GM12878 (cell line): ENCODE data around the gene BRD1. TPM values are rescaled to one million over a fixed set of nuclear protein-coding genes. Genes with fewer than 3 reads are reported as not detected.

Source experiments
- ATAC-seq: fragments of 200-7000 bp; cut with Tn5 transposase; 3 replicates; pipeline ENCODE4 v1.9.1; 2020; ENCODE audit warnings: mild to moderate bottlenecking, moderate library complexity
- BruUV-seq: library from RNA; stranded (reverse); fragments of 400-500 nt; replicated peaks from 2 replicates; lab custom pipeline; 2021; lab: Mats Ljungman, UMichigan
- CTCF ChIA-PET: fragments of 300-600 bp; sonication (Branson Sonifier 250); formaldehyde crosslinking; extraction: SDS; loops from one replicate; lab custom pipeline; 2021; ENCODE audit warnings: inconsistent platforms; lab: Yijun Ruan, JAX
- POLR2A ChIA-PET: fragments of 350-600 bp; formaldehyde crosslinking; extraction: SDS; loops from one replicate; lab custom pipeline; 2021; ENCODE audit warnings: inconsistent platforms; lab: Charles Lee
- RAD21 ChIA-PET: fragments of 300-600 bp; sonication (Branson Sonifier 250); formaldehyde crosslinking; loops from one replicate; lab custom pipeline; 2023; ENCODE audit warnings: antibody characterized with exemption; ENCODE audit not compliant: unreplicated experiment; lab: Charles Lee
- SMC1A ChIA-PET: fragments of 300-600 bp; sonication (Branson Sonifier 250); formaldehyde crosslinking; loops from one replicate; lab custom pipeline; 2023; ENCODE audit not compliant: unreplicated experiment, uncharacterized antibody; lab: Charles Lee
- DNase-seq: peaks from one replicate; pipeline ENCODE4 v3.0.0-alpha.2; 2011; ENCODE audit warnings: low read depth, low spot score
- FAIRE-seq: peaks from 3 replicates; lab custom pipeline; 2011; peaks lifted over from hg19 to GRCh38; lab: Jason Lieb, UNC
- H2AFZ ChIP-seq: 2 replicates; pipeline ENCODE4 v1.6.0; 2011; ENCODE audit warnings: low read depth, low read length, control low read depth; ENCODE audit not compliant: control insufficient read depth
- H3K27ac ChIP-seq: 2 replicates; pipeline ENCODE4 v1.5.1; 2011; ENCODE audit warnings: control low read depth; ENCODE audit not compliant: control insufficient read depth, insufficient read depth
- H3K27me3 ChIP-seq, 2 experiments: replicated peaks in 1 of 2; 2 replicates each; pipeline versions ENCODE4 v1.6.0 to v1.6.1; 2011; ENCODE audit warnings: low read length in 1 of 2; ENCODE audit not compliant: control insufficient read depth in 2 of 2, insufficient read depth in 2 of 2
- H3K36me3 ChIP-seq, 2 experiments: 2 replicates each; pipeline ENCODE4 v1.5.1; 2011; ENCODE audit warnings: low read length in 1 of 2; ENCODE audit not compliant: control insufficient read depth in 2 of 2, insufficient read depth in 2 of 2
- H3K4me1 ChIP-seq: 2 replicates; pipeline ENCODE4 v1.6.1; 2011; ENCODE audit warnings: mild to moderate bottlenecking, low read length, moderate library complexity, mixed read lengths; ENCODE audit not compliant: control insufficient read depth, insufficient read depth
- H3K4me2 ChIP-seq: 2 replicates; pipeline ENCODE4 v1.6.0; 2011; ENCODE audit warnings: control low read depth; ENCODE audit not compliant: control insufficient read depth, insufficient read depth
- H3K4me3 ChIP-seq: fragments of 200-600 bp; sonication (generic); 2 replicates; pipeline ENCODE4 v1.5.1; 2016
- H3K79me2 ChIP-seq: 2 replicates; pipeline ENCODE4 v1.6.0; 2011; ENCODE audit warnings: low read length; ENCODE audit not compliant: control insufficient read depth, insufficient read depth
- H3K9ac ChIP-seq: 2 replicates; pipeline ENCODE4 v1.8.0; 2011; ENCODE audit warnings: low read length, control low read depth, mixed read lengths; ENCODE audit not compliant: control insufficient read depth, insufficient read depth
- H3K9me3 ChIP-seq: replicated peaks from 3 replicates; pipeline ENCODE4 v1.5.1; 2011; ENCODE audit warnings: mild to moderate bottlenecking, low read length; ENCODE audit not compliant: control insufficient read depth, insufficient read depth
- H4K20me1 ChIP-seq: 2 replicates; pipeline ENCODE4 v1.6.0; 2011; ENCODE audit not compliant: control insufficient read depth, insufficient read depth
- BCLAF1 ChIP-seq: fragments of 450-650 bp; IDR thresholded peaks from 2 replicates; pipeline ENCODE4 v1.6.1; 2017; ENCODE audit warnings: antibody characterized with exemption, mild to moderate bottlenecking, moderate library complexity
- CBX5 ChIP-seq: sonication (generic); IDR thresholded peaks from 2 replicates; pipeline ENCODE4 v1.6.1; 2016; ENCODE audit warnings: low read depth, moderate library complexity, mild to moderate bottlenecking, inconsistent platforms
- HDAC6 ChIP-seq: fragments of 200-600 bp; sonication (generic); IDR thresholded peaks from one replicate; pipeline ENCODE4 v1.8.0; 2017; ENCODE audit warnings: antibody characterized with exemption; ENCODE audit not compliant: unreplicated experiment
- MTA2 ChIP-seq: fragments of 450-650 bp; IDR thresholded peaks from 2 replicates; pipeline ENCODE4 v1.6.1; 2016; ENCODE audit warnings: low read depth, mild to moderate bottlenecking, moderate library complexity
- NFYB ChIP-seq: IDR thresholded peaks from 2 replicates; pipeline ENCODE4 v1.6.1; 2011; ENCODE audit warnings: low read depth, mild to moderate bottlenecking, low read length, improper control_type of control experiment, moderate library complexity; ENCODE audit not compliant: insufficient read depth
- SREBF1 ChIP-seq: IDR thresholded peaks from 2 replicates; pipeline ENCODE4 v1.6.1; 2012; ENCODE audit warnings: mild to moderate bottlenecking, low read length
- WGBS: methylation state at CpG from one replicate; pipeline ENCODE4 v1.1.6; 2016; ENCODE audit warnings: low lambda C conversion rate; ENCODE audit not compliant: insufficient replicate concordance, insufficient coverage; ENCODE audit errors: missing lambda C conversion rate; 5-methylcytosine and 5-hydroxymethylcytosine counted together
- in situ Hi-C: fragments of 300-500 bp; cut with MboI; formaldehyde crosslinking; loops from 9 replicates; pipeline ENCODE4 v1.14.3; 2018; ENCODE audit warnings: mixed read lengths
- intact Hi-C: fragments of 100-400 bp; cut with micrococcal nuclease; formaldehyde crosslinking; loops from one replicate; pipeline ENCODE4 v1.14.2; 2022; ENCODE audit not compliant: unreplicated experiment
- polyA plus RNA-seq, 11 experiments: library from polyadenylated mRNA; depleted of rRNA in 4 of 11; unstranded in 6 of 11; stranded (reverse) in 5 of 11; fragments of >200 nt; fragmentation: Nextera tagmentation in 4 of 11; fragmentation: Illumina TruSeq in 1 of 11; extraction: Ambion mirVana in 4 of 11; extraction: Trizol in 1 of 11; gene quantifications; 1 replicate in 1 of 11; 2 replicates in 10 of 11; pipeline versions ENCODE4 v1.2.1 to v1.2.3, GENCODE V29; 2011 to 2016; ENCODE audit warnings: inconsistent platforms in 2 of 11, missing spikeins in 2 of 11, low read depth in 1 of 11
- total RNA-seq, 4 experiments: library from RNA; depleted of rRNA in 3 of 4; stranded (reverse); fragments of >200 nt in 3 of 4; fragmentation: Illumina TruSeq in 1 of 4; extraction: Trizol in 1 of 4; gene quantifications; 2 replicates each; pipeline versions ENCODE4 v1.2.1 to v1.2.3, GENCODE V29; 2013 to 2021

BRD1 gene
- total and polyA plus RNA-seq, 10 of the 15 experiments (the other 5 are each of a cell fraction or from before 2014, with no cell fraction given) = 0.90 to 26.4 (median 7.1) TPM

- TF ChIP-seq BCLAF1 (no peak), CBX5 (no peak)
These were observed 44.7 kb upstream of the BRD1 start (continued) for GRCh38 chr22:49872347-49872746.

GRCh38 chr22:49871482-49871881, 43.8 kb upstream of the BRD1 start:
- WGBS = 99% methylated on average over 3 of the region's 4 CpGs
- Histone ChIP-seq H3K27ac (no peak overlapping the region), H3K4me3 (no peak overlapping the region), H3K9me3 (peaks cover 21% of the 10 kb centered on the region; the same call in 2 of the 3 replicates), H3K79me2 (peaks cover 43% of the 10 kb centered on the region), H4K20me1 (no peaks in the 10 kb centered on the region), H3K4me1 (no peaks in the 10 kb centered on the region), H3K36me3 (peaks cover 0 to 5% of the 10 kb centered on the region in 2 experiments; a peak in 3 of 4 replicates), H3K4me2 (no peak overlapping the region), H3K9ac (no peak overlapping the region), H2AFZ (no peak overlapping the region), H3K27me3 (no peaks in the 10 kb centered on the region)
- DNase-seq (no peak), ATAC-seq (no peak), FAIRE-seq (no peak)
- in situ Hi-C loops (no loop called here), intact Hi-C loops (no loop called here)
- no TSS peak for BruUV-seq
- POLR2A ChIA-PET = interaction anchor here (0.7 to 1.3 kb wide), 2 partner anchors 9 to 11 kb away, joined by 3 read pairs; no protein-coding TSS in a partner anchor
- no peak for TF ChIP-seq HDAC6
- no peak for TF ChIP-seq MTA2
- 0 out of 2 replicates have a peak, but pooled peaks have one; percentile 18 for TF ChIP-seq NFYB
- TF ChIP-seq SREBF1 = no peak
- CTCF ChIA-PET = interaction anchor here (0.6 kb wide), 1 partner anchor 19 kb away, joined by 3 read pairs; no protein-coding TSS in a partner anchor
- RAD21 ChIA-PET = no interaction called here
- SMC1A ChIA-PET = interaction anchor here (0.6 to 1.2 kb wide), 2 partner anchors 11 to 21 kb away, joined by 3 read pairs; no protein-coding TSS in a partner anchor
